HepG2 (cell line): ENCODE data around the gene CMYA5. TPM values are rescaled to one million over a fixed set of nuclear protein-coding genes. Genes with fewer than 3 reads are reported as not detected.

Source experiments
- ATAC-seq: fragments of 200-7000 bp; cut with Tn5 transposase; 3 replicates; pipeline ENCODE4 v1.9.1; 2020; ENCODE audit warnings: mild to moderate bottlenecking, moderate library complexity
- BruUV-seq: library from RNA; stranded (reverse); fragments of 400-500 nt; replicated peaks from 2 replicates; lab custom pipeline; 2021; lab: Mats Ljungman, UMichigan
- CTCF ChIA-PET: fragments of 300-600 bp; formaldehyde crosslinking; extraction: SDS; loops from one replicate; lab custom pipeline; 2021; ENCODE audit warnings: low total read pairs, inconsistent platforms, low intra/inter-chr PET ratio; lab: Yijun Ruan, JAX
- POLR2A ChIA-PET: fragments of 350-600 bp; sonication (Branson Sonifier 250); formaldehyde crosslinking; loops from one replicate; lab custom pipeline; 2020; ENCODE audit warnings: antibody characterized with exemption, inconsistent platforms; lab: Yijun Ruan, JAX
- DNase-seq: peaks from one replicate; pipeline ENCODE4 v3.0.0-alpha.2; 2015; ENCODE audit warnings: low spot score
- FAIRE-seq: peaks from 3 replicates; lab custom pipeline; 2011; peaks lifted over from hg19 to GRCh38; lab: Jason Lieb, UNC
- H2AFZ ChIP-seq: one replicate; pipeline ENCODE4 v1.6.1; 2011; ENCODE audit warnings: low read length, inconsistent platforms
- H3K27ac ChIP-seq: fragments of 300-600 bp; 3 replicates; pipeline ENCODE4 v1.8.0; 2011; ENCODE audit warnings: mixed run types, mild to moderate bottlenecking, mixed read lengths, low read length, inconsistent platforms; ENCODE audit not compliant: insufficient read depth; ENCODE audit errors: extremely low read length
- H3K27me3 ChIP-seq, 2 experiments: fragments of 200-600 bp in 1 of 2; 2 replicates in 1 of 2; 3 replicates in 1 of 2; pipeline versions ENCODE4 v1.6.0 to v1.8.0; 2011; ENCODE audit warnings: low read length in 2 of 2, mild to moderate bottlenecking in 2 of 2, moderate library complexity in 2 of 2, inconsistent platforms in 1 of 2; ENCODE audit not compliant: insufficient read depth in 2 of 2, control insufficient read depth in 1 of 2
- H3K36me3 ChIP-seq, 2 experiments: fragments of 200-600 bp in 1 of 2; replicated peaks in 1 of 2; 2 replicates in 1 of 2; 3 replicates in 1 of 2; pipeline versions ENCODE4 v1.5.1 to v1.8.0; 2011; ENCODE audit warnings: low read length in 2 of 2, inconsistent platforms in 1 of 2; ENCODE audit not compliant: insufficient read depth in 2 of 2, control insufficient read depth in 1 of 2
- H3K4me1 ChIP-seq: 2 replicates; pipeline ENCODE4 v1.5.1; 2012; ENCODE audit warnings: low read length, inconsistent platforms; ENCODE audit not compliant: insufficient read depth
- H3K4me2 ChIP-seq: 2 replicates; pipeline ENCODE4 v1.6.0; 2011; ENCODE audit warnings: low read depth, low read length, inconsistent platforms
- H3K4me3 ChIP-seq, 3 experiments: fragments of 200-600 bp in 1 of 3; sonication (generic), shearing (Covaris generic) in 1 of 3; replicated peaks in 1 of 3; 2 replicates each; pipeline ENCODE4 v1.5.1; 2011 to 2016; ENCODE audit warnings: low read length in 3 of 3, inconsistent platforms in 2 of 3, low read depth in 2 of 3, mild to moderate bottlenecking in 2 of 3, control low read depth in 1 of 3, mixed read lengths in 1 of 3; ENCODE audit not compliant: insufficient read depth in 1 of 3
- H3K79me2 ChIP-seq: one replicate; pipeline ENCODE4 v1.6.1; 2011; ENCODE audit warnings: low read length, inconsistent platforms; ENCODE audit not compliant: insufficient read depth
- H3K9ac ChIP-seq: 2 replicates; pipeline ENCODE4 v1.6.0; 2011; ENCODE audit warnings: mild to moderate bottlenecking, low read depth, low read length, inconsistent platforms; ENCODE audit not compliant: insufficient read depth
- H3K9me3 ChIP-seq: 2 replicates; pipeline ENCODE4 v1.5.1; 2012; ENCODE audit warnings: mild to moderate bottlenecking, low read length
- H4K20me1 ChIP-seq: 2 replicates; pipeline ENCODE4 v1.6.0; 2011; ENCODE audit warnings: inconsistent platforms, mild to moderate bottlenecking, low read length, moderate library complexity; ENCODE audit not compliant: insufficient read depth
- ARID3A ChIP-seq: IDR thresholded peaks from 2 replicates; pipeline ENCODE4 v1.6.1; 2012; ENCODE audit warnings: low read depth, low read length, improper control_type of control experiment
- HIVEP1 ChIP-seq: sonication (generic); formaldehyde crosslinking; IDR thresholded peaks from 2 replicates; pipeline ENCODE4 v1.4.0; 2020; ENCODE audit warnings: mild to moderate bottlenecking, missing genetic modification reagents
- KAT2B ChIP-seq: fragments of 150-350 bp; IDR thresholded peaks from 2 replicates; pipeline ENCODE4 v1.6.1; 2014; ENCODE audit warnings: low read depth, low read length, borderline replicate concordance
- LBX2 ChIP-seq: sonication (generic); formaldehyde crosslinking; IDR thresholded peaks from 2 replicates; pipeline ENCODE4 v1.5.0; 2020; ENCODE audit warnings: missing genetic modification reagents, mild to moderate bottlenecking, borderline replicate concordance
- MAFK ChIP-seq, 2 experiments: IDR thresholded peaks in 1 of 2; conservative IDR thresholded peaks in 1 of 2; 2 replicates each; pipeline ENCODE4 v1.6.1; 2011; ENCODE audit warnings: improper control_type of control experiment in 2 of 2, low read length in 2 of 2
- MTA3 ChIP-seq: sonication (generic); formaldehyde crosslinking; IDR thresholded peaks from 2 replicates; pipeline ENCODE4 v1.4.0; 2020; ENCODE audit warnings: missing genetic modification reagents
- POLR2A ChIP-seq, 2 experiments: IDR thresholded peaks; 2 replicates each; pipeline ENCODE4 v1.6.1; 2011; ENCODE audit warnings: low read depth in 2 of 2, low read length in 2 of 2, mild to moderate bottlenecking in 1 of 2, moderate library complexity in 1 of 2; ENCODE audit not compliant: insufficient read depth in 1 of 2
- RELA ChIP-seq: sonication (generic); formaldehyde crosslinking; IDR thresholded peaks from 2 replicates; pipeline ENCODE4 v1.4.0; 2020; ENCODE audit warnings: missing genetic modification reagents
- WGBS: methylation state at CpG from one replicate; pipeline ENCODE4 v1.1.6; 2017; ENCODE audit warnings: low lambda C conversion rate; 5-methylcytosine and 5-hydroxymethylcytosine counted together
- in situ Hi-C: cut with HindIII; loops from 2 replicates; pipeline ENCODE4 v1.10.0; 2017; ENCODE audit warnings: low pct_unique_long_range_greater_than_20kb; ENCODE audit not compliant: extremely low pct_ligation_motif_present
- intact Hi-C: fragments of 100-400 bp; cut with micrococcal nuclease; formaldehyde crosslinking; loops from one replicate; pipeline ENCODE4 v1.10.0; 2022; ENCODE audit not compliant: unreplicated experiment
- polyA plus RNA-seq, 8 experiments: library from polyadenylated mRNA; depleted of rRNA in 3 of 8; stranded (reverse) in 7 of 8; unstranded in 1 of 8; fragments of >200 nt; fragmentation: Illumina TruSeq in 4 of 8; extraction: Trizol in 4 of 8; gene quantifications; 2 replicates each; pipeline versions ENCODE4 v1.2.1 to v1.2.3, GENCODE V29; 2011 to 2016; ENCODE audit warnings: low read depth in 4 of 8, missing spikeins in 1 of 8, mixed read lengths in 1 of 8; ENCODE audit not compliant: insufficient read depth in 1 of 8
- total RNA-seq, 5 experiments: library from RNA; depleted of rRNA; stranded (reverse); fragments of >200 nt; fragmentation: Illumina TruSeq; extraction: Trizol; gene quantifications; 2 replicates each; pipeline ENCODE4 v1.2.3, GENCODE V29; 2016; ENCODE audit warnings: low read depth in 1 of 5

The CMYA5 gene
- total and polyA plus RNA-seq, 2 of the 13 experiments (the other 11 are each of a cell fraction or from before 2014, with no cell fraction given) = 0.13 to 0.51 TPM

- no peaks in the 10 kb centered on the region for H3K9me3 ChIP-seq
- H3K4me1 ChIP-seq = peaks cover 11% of the 10 kb centered on the region
- H2AFZ ChIP-seq = no peak overlapping the region
- BruUV-seq = no TSS peak
- 5% methylated on average over 1 of the region's 1 CpG for WGBS
- CTCF ChIA-PET = no interaction called here
- TF ChIP-seq MAFK (conservative IDR thresholded peaks at IDR 0.05 in 1 of 2, IDR thresholded peaks at IDR 0.05 in 1 of 2; ENCODE audit: low read length in 2 of 2) (peak in 1 of 2 experiments; percentile 10; a peak in 2 of 4 replicates), POLR2A (IDR thresholded peaks at IDR 0.05; ENCODE audit: insufficient read depth in 1 of 2, low read depth in 2 of 2, low read length in 2 of 2) (no peak), RELA (CRISPR knock-in tag) (no peak), MTA3 (CRISPR knock-in tag) (no peak), KAT2B (no peak)
- H4K20me1 ChIP-seq = no peaks in the 10 kb centered on the region
- H3K36me3 ChIP-seq = peaks cover 1 to 7% of the 10 kb centered on the region in 2 experiments; a peak in 2 of 5 replicates
- no peak for FAIRE-seq
- H3K27ac ChIP-seq = no peak overlapping the region
- H3K9ac ChIP-seq = no peak overlapping the region
- in situ Hi-C loops = no loop called here
- no peak overlapping the region for H3K4me3 ChIP-seq
- peak; percentile 55 for ATAC-seq
- H3K79me2 ChIP-seq = no peaks in the 10 kb centered on the region
- H3K4me2 ChIP-seq = no peak overlapping the region
- POLR2A ChIA-PET = no interaction called here
- no peak for DNase-seq
- no peaks in the 10 kb centered on the region for H3K27me3 ChIP-seq
- intact Hi-C loops = no loop called here
Observed at GRCh38 chr5:79691007-79691406, 1.4 kb downstream of the CMYA5 start.

- ChIA-PET POLR2A (no interaction called here), CTCF (no interaction called here)
- FAIRE-seq = no peak
- Histone ChIP-seq H3K36me3 (peaks cover 1 to 4% of the 10 kb centered on the region in 2 experiments; a peak in 1 of 5 replicates), H3K4me3 (no peak overlapping the region), H4K20me1 (no peaks in the 10 kb centered on the region), H3K27me3 (no peaks in the 10 kb centered on the region), H2AFZ (no peak overlapping the region), H3K9me3 (no peaks in the 10 kb centered on the region), H3K9ac (no peak overlapping the region), H3K27ac (no peak overlapping the region), H3K4me2 (no peak overlapping the region), H3K79me2 (no peaks in the 10 kb centered on the region), H3K4me1 (peaks cover 11% of the 10 kb centered on the region)
- BruUV-seq = no TSS peak
- in situ Hi-C loops (no loop called here), intact Hi-C loops (no loop called here)
- no peak for DNase-seq
- no peak for ATAC-seq
- no peak for TF ChIP-seq ARID3A
- TF ChIP-seq LBX2 (CRISPR knock-in tag) = no peak
- TF ChIP-seq HIVEP1 (CRISPR knock-in tag) = no peak
- 88% methylated on average over 1 of the region's 1 CpG for WGBS
Observed at GRCh38 chr5:79692596-79692995, 3.0 kb downstream of the CMYA5 start.
